ENCODE results near the gene CEP350.

Gene CEP350

GRCh38 chr1:180028864-180029263 lies 74.3 kb downstream of the CEP350 start:
- no peak overlapping the region for H3K27ac ChIP-seq
- peak; percentile 44 for TF ChIP-seq CTCF (conservative IDR thresholded peaks at IDR 0.05)

- TF ChIP-seq CTCF (conservative IDR thresholded peaks at IDR 0.05), result no peak
- H3K27ac ChIP-seq, result no peak overlapping the region
Observed at GRCh38 chr1:180029524-180030135, 75.0 kb downstream of the CEP350 start.

- no peak for TF ChIP-seq CTCF (conservative IDR thresholded peaks at IDR 0.05)
- H3K27ac ChIP-seq, result no peak overlapping the region
Observed at GRCh38 chr1:180031664-180032063, 77.1 kb downstream of the CEP350 start.

GRCh38 chr1:180033390-180033789 lies 78.8 kb downstream of the CEP350 start:
- no peak for TF ChIP-seq CTCF (conservative IDR thresholded peaks at IDR 0.05)
- H3K27ac ChIP-seq, result no peak overlapping the region

GRCh38 chr1:180040034-180040433 lies 85.4 kb downstream of the CEP350 start:
- no peak for TF ChIP-seq CTCF (conservative IDR thresholded peaks at IDR 0.05)
- no peak overlapping the region for H3K27ac ChIP-seq

GRCh38 chr1:180041582-180041981 lies 87.0 kb downstream of the CEP350 start:
- no peak overlapping the region for H3K27ac ChIP-seq
- TF ChIP-seq CTCF (conservative IDR thresholded peaks at IDR 0.05), result no peak

GRCh38 chr1:180042988-180043622 lies 88.5 kb downstream of the CEP350 start:
- no peak for TF ChIP-seq CTCF (conservative IDR thresholded peaks at IDR 0.05)
- no peak overlapping the region; the same call in 1 of the 2 replicates for H3K27ac ChIP-seq
